CMK (cell line): Measurements from ENCODE around the gene OAS3.

ENCODE experiments used
- DNase-seq: peaks from one replicate; pipeline ENCODE4 v3.0.0-alpha.2; 2010; ENCODE audit warnings: low read depth

OAS3 gene

GRCh38 chr12:112961536-112961935 is 23.3 kb downstream of the OAS3 start:
- DNase-seq, result no peak

- DNase-seq, result no peak
Observed at GRCh38 chr12:112962561-112962960, 24.3 kb downstream of the OAS3 start.

GRCh38 chr12:112963227-112963861 is 25.1 kb downstream of the OAS3 start:
- DNase-seq, result no peak

- no peak for DNase-seq
Observed at GRCh38 chr12:112964067-112964670, 25.9 kb downstream of the OAS3 start.

GRCh38 chr12:112964915-112965314 is 26.6 kb downstream of the OAS3 start:
- DNase-seq, result no peak

GRCh38 chr12:112965643-112966042 is 27.4 kb downstream of the OAS3 start:
- no peak for DNase-seq

- no peak for DNase-seq
Observed at GRCh38 chr12:112967306-112967705, 29.0 kb downstream of the OAS3 start.

- DNase-seq, result no peak
Observed at GRCh38 chr12:112967858-112968257, 29.6 kb downstream of the OAS3 start.

- DNase-seq, result no peak
Observed at GRCh38 chr12:112969547-112970306, 31.5 kb downstream of the OAS3 start.

GRCh38 chr12:112970391-112970790 is 32.1 kb downstream of the OAS3 start:
- DNase-seq, result no peak

GRCh38 chr12:112971248-112971647 is 33.0 kb downstream of the OAS3 start:
- DNase-seq, result no peak

GRCh38 chr12:112973011-112973735 is 34.9 kb downstream of the OAS3 start:
- DNase-seq, result no peak

- no peak for DNase-seq
Observed at GRCh38 chr12:112973818-112974231, 35.6 kb downstream of the OAS3 start.

- no peak for DNase-seq
Observed at GRCh38 chr12:112974904-112975303, 36.6 kb downstream of the OAS3 start.

GRCh38 chr12:112977139-112977538 is 38.9 kb downstream of the OAS3 start:
- DNase-seq, result no peak

GRCh38 chr12:112977641-112978040 is 39.4 kb downstream of the OAS3 start:
- DNase-seq, result no peak

- no peak for DNase-seq
Observed at GRCh38 chr12:112978163-112979040, 40.1 kb downstream of the OAS3 start, which contains the start of gene OAS2. Gene OAS2 (plus strand): TSS chr12:112978519. CDS start chr12:112978609, 90 bp downstream.

GRCh38 chr12:112979041-112979680 is 40.9 kb downstream of the OAS3 start:
- DNase-seq, result no peak

GRCh38 chr12:112980491-112981158 is 42.4 kb downstream of the OAS3 start:
- DNase-seq, result no peak

GRCh38 chr12:112985642-112986290 is 47.5 kb downstream of the OAS3 start:
- no peak for DNase-seq
